GM13977 (cell line): ENCODE results near the gene C3orf22.
"Not testable (repeated sequence)": the region's sequence is repeated elsewhere in the genome, so short reads cannot be mapped to it uniquely, and the experiment has no call there.

Experiments
- DNase-seq: peaks from one replicate; pipeline ENCODE4 v3.0.0; 2012; ENCODE audit warnings: low spot score
- in situ Hi-C: fragments of 300-500 bp; cut with MboI; formaldehyde crosslinking; loops from one replicate; pipeline ENCODE4 v1.12.0; 2022; ENCODE audit warnings: low sequenced_read_pairs, low pct_unique_long_range_greater_than_20kb, mixed read lengths, inconsistent platforms; ENCODE audit not compliant: unreplicated experiment
- TF ChIP-seq, protein P1 (sequence below): IDR thresholded peaks from 2 replicates; pipeline ENCODE4 v1.5.1; 2012; ENCODE audit warnings: mild to moderate bottlenecking, control low read depth; ENCODE audit not compliant: insufficient read depth; ENCODE audit errors: extremely low read depth, missing control alignments

C3orf22 gene

DNA sequence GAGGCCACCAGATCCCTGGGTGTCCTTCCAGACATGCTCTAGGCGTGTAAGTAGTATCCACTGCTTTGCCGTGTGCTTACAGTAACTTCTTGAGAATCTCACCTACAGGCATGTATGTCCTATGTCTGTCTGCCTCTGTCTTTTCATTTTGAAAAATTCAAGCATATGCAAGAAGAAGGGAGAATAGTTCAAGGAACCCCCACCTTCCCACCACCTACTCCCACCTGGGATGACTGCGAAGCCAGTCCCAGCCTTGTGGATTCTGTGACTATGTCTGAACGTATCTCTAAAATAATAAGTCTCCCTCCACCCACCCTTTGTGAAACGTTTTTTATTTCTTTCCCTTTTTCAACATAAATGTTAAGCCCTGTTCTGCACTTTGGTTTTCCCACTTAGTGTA is 19.8 kb downstream of the C3orf22 start:
- TF ChIP-seq, protein P1, sequence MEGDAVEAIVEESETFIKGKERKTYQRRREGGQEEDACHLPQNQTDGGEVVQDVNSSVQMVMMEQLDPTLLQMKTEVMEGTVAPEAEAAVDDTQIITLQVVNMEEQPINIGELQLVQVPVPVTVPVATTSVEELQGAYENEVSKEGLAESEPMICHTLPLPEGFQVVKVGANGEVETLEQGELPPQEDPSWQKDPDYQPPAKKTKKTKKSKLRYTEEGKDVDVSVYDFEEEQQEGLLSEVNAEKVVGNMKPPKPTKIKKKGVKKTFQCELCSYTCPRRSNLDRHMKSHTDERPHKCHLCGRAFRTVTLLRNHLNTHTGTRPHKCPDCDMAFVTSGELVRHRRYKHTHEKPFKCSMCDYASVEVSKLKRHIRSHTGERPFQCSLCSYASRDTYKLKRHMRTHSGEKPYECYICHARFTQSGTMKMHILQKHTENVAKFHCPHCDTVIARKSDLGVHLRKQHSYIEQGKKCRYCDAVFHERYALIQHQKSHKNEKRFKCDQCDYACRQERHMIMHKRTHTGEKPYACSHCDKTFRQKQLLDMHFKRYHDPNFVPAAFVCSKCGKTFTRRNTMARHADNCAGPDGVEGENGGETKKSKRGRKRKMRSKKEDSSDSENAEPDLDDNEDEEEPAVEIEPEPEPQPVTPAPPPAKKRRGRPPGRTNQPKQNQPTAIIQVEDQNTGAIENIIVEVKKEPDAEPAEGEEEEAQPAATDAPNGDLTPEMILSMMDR = no peak
- no peak for DNase-seq
- in situ Hi-C loops = no loop called here

- no peak for DNase-seq
- in situ Hi-C loops = no loop called here
- TF ChIP-seq, protein P1 = no peak
These were observed 20.4 kb downstream of the C3orf22 start for GRCh38 chr3:126538316-126538715.

GRCh38 chr3:126537730-126538281 is 20.9 kb downstream of the C3orf22 start:
- TF ChIP-seq, protein P1 = no peak
- no peak for DNase-seq
- in situ Hi-C loops = no loop called here

DNA sequence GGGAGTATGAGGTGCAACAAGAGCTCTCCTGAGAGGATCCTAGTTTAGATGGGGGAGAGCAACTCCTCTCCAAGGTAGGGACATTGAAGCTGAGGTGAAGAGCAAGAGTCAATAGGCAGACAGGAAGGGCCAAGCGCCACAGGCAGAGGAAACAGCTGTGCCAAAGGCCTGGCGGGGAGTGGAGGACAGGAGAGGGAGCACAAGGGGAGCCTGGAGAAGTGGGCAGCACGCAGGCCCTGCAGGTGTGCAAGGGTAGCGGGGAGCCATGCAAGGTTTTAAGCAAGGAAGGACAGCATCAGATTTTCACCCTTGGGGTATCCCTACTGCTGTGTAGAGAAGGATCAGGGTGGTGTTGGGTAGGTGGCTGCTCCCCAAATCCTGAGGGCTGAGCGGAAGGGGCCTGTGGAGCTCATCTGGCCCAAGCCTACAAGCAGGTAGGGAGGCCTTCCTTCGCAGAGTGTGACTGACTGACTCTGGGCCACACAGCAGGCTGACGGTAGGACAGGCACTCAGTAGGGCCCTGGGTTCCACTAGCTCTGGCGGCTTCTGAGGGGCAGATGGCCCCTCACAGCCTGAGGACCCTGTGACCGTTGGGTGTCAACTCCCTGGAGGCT is 21.5 kb downstream of the C3orf22 start:
- no peak for DNase-seq
- TF ChIP-seq, protein P1 = no peak
- in situ Hi-C loops = no loop called here

DNA sequence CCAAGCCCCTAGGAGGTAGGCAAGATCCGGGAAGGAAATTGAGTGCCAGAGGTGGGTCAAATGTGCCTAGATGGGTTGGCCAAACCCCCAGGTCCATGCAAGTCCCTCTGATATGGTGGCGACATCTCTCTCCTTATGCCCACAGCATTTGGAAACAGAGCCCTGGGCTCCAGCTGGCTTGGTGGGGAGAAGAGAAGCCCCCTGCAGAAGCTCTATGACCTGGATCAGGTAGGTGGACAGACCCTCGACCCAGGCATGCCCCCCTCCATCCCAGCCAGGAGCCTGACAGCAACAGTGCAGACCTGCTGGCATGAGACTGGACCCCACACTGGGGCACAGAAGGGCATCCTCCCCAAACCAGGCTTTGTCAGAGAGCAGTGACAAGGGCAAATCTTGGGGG is 22.6 kb downstream of the C3orf22 start:
- TF ChIP-seq, protein P1 = no peak
- no peak for DNase-seq
- in situ Hi-C loops = no loop called here

GRCh38 chr3:126535636-126536035 is 23.1 kb downstream of the C3orf22 start:
- TF ChIP-seq, protein P1 = no peak
- DNase-seq = no peak
- in situ Hi-C loops = no loop called here

DNA sequence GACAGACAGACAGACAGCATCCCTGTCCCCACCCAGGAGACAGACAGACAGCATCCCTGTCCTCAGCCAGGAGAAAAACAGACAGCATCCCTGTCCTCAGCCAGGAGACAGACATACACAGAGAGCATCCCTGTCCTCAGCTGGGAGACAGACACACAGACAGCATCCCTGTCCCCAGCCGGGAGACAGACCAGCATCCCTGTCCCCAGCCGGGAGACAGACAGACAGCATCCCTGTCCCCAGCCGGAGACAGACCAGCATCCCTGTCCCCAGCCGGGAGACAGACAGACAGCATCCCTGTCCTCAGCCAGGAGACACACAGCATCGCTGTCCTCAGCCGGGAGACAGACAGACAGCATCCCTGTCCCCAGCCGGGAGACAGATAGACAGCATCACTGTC is 24.0 kb downstream of the C3orf22 start:
- in situ Hi-C loops, DNase-seq: not testable (repeated sequence)
